Progenitor cell of endocrine pancreas (in vitro differentiated cells): Measurements from ENCODE around the gene NT5C. TPM values are rescaled to one million over a fixed set of nuclear protein-coding genes. Genes with fewer than 3 reads are reported as not detected.
A peak's percentile ranks its signal among the peaks of the same experiment; 100 is the strongest.

Experiments used
- DNase-seq: peaks from one replicate; pipeline ENCODE4 v3.0.0; 2021; ENCODE audit warnings: low spot score; ENCODE audit not compliant: unreplicated experiment
- H3K27ac Mint-ChIP-seq: 2 replicates; pipeline ENCODE4 v1.8.0; 2021; ENCODE audit warnings: mild to moderate bottlenecking, moderate library complexity, mixed read lengths
- H3K27me3 Mint-ChIP-seq: 2 replicates; pipeline ENCODE4 v1.8.0; 2021; ENCODE audit warnings: mixed read lengths
- H3K36me3 Mint-ChIP-seq: 2 replicates; pipeline ENCODE4 v1.8.0; 2022; ENCODE audit warnings: mixed read lengths; ENCODE audit not compliant: insufficient read depth
- H3K4me1 Mint-ChIP-seq: 2 replicates; pipeline ENCODE4 v1.8.0; 2021; ENCODE audit warnings: low read depth, mixed read lengths
- H3K4me3 Mint-ChIP-seq: 2 replicates; pipeline ENCODE4 v1.8.0; 2021; ENCODE audit warnings: low read depth, mild to moderate bottlenecking, moderate library complexity, mixed read lengths
- H3K9me3 Mint-ChIP-seq: 2 replicates; pipeline ENCODE4 v1.8.0; 2021; ENCODE audit warnings: low read depth, mixed read lengths
- CTCF ChIP-seq: fragments of 200-600 bp; sonication (generic); IDR thresholded peaks from one replicate; pipeline ENCODE4 v1.5.0; 2021; ENCODE audit warnings: antibody characterized with exemption, mild to moderate bottlenecking; ENCODE audit not compliant: unreplicated experiment
- total RNA-seq: library from RNA; stranded (reverse); gene quantifications from 2 replicates; pipeline ENCODE4 v1.2.1, GENCODE V29; 2021

Gene NT5C
- total RNA-seq, 1 donor from 2014 or later = 58.8 TPM

DNA sequence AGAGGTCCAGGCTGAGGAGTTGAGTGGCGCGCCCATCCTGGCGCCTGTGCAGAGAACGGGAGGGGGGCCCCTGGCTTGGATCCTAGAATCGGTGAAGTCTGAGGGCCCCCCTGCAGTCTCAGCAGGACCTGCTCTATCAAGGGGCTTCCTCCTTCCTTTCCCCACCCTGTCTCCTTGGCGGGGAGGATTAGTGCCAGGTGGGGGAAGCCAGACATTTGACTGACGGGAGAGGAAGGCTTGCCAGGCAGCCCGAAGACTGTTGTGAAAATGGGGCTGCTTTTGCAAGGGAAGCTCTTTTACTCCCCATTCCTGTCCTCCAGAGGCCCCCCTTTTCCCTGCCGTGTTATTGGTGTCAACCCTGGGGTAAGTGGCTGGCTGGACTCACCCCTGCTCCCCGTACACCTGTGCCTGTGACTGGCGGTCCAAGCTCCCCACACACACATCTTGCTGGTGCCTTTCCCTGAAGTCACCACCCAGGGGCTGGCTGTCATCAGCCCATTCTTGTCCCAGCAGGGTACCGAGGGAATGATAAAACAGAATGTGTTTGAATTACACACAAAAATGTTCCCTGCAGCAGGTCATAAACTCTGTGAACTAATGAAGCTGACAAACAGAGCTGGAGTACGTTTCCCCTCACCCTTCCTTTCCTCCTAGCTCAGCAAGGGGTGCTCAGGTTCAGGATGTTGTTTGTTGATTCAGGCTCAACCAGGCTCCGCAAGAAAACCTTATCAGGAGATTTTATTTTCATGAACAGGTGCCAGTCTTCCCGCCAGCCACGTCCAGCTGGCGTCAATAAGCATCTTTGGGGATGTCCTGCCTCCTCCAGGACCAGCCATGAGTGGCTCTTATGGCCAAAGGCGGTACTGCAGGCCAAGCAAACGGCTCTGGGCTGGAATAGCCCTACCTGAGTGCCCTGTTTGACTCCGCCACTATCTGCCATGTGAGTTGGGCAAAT, 26.1 kb downstream of the NT5C start:
- DNase-seq = peak; percentile 48
- peaks cover 4% of the 10 kb centered on the region for H3K36me3 Mint-ChIP-seq
- H3K27me3 Mint-ChIP-seq = peaks cover 9% of the 10 kb centered on the region
- H3K9me3 Mint-ChIP-seq = no peaks in the 10 kb centered on the region
- peaks cover 5% of the 10 kb centered on the region for H3K4me1 Mint-ChIP-seq
- no peak overlapping the region for H3K4me3 Mint-ChIP-seq
- TF ChIP-seq CTCF = peak; percentile 73
- no peak overlapping the region for H3K27ac Mint-ChIP-seq

DNA sequence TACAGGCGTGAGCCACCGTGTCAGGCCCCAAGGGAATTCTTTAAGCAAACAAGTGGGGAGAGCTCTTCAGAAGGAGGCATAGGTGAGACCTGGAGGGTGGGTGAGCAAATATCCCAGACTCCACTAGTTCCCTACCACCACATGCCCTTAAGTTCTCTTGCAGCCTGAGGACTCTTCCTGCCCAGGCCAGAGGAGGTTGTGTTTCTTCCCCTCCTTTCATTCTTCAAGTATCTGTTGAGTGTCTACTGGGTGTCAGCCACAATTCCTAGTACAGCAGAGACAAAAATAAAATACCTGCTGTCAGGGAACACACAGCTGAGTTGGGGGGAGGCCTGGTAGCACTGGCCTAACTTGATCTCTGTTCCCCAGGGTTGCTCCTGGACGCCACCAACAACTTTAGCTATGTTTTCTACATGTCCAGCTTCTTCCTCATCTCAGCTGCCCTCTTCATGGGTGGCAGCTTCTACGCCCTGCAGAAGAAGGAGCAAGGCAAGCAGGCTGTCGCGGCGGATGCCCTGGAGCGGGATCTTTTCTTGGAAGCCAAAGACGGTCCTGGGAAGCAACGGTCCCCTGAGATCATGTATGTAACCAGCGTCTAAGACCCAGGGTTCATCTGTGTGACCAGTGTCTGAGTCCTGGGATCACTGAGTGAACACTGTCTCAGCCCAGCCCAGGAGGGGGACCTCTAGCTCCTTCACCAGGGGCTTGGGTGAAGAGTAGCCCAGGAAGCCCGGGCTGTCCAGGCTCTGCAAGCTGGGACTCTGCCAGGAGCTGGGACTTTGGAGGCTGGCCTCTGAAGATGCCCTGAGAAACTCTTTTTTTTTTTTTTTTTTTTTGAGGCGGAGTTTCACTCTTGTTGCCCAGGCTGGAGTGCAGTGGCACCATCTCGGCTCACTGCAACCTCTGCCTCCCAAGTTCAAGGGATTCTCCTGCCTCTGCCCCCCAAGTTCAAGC, 27.7 kb downstream of the NT5C start:
- Mint-ChIP-seq H3K27ac (no peak overlapping the region), H3K9me3 (no peaks in the 10 kb centered on the region)
- no peak for DNase-seq

GRCh38 chr17:75102385-75102821, 29.1 kb downstream of the NT5C start:
- Mint-ChIP-seq H3K9me3 (no peaks in the 10 kb centered on the region), H3K4me3 (no peak overlapping the region), H3K36me3 (peaks cover 6% of the 10 kb centered on the region), H3K27me3 (peaks cover 4% of the 10 kb centered on the region), H3K4me1 (no peaks in the 10 kb centered on the region), H3K27ac (peak overlapping the region; percentile 83)
- TF ChIP-seq CTCF = no peak
- DNase-seq = no peak

More for the DNA sequence above, 27.7 kb downstream of the NT5C start:
- peaks cover 5% of the 10 kb centered on the region for H3K36me3 Mint-ChIP-seq
- H3K4me3 Mint-ChIP-seq = no peak overlapping the region
- H3K4me1 Mint-ChIP-seq = peaks cover 2% of the 10 kb centered on the region
- no peak for TF ChIP-seq CTCF
- H3K27me3 Mint-ChIP-seq = peaks cover 9% of the 10 kb centered on the region

- no peaks in the 10 kb centered on the region for H3K9me3 Mint-ChIP-seq
- no peak overlapping the region for H3K4me3 Mint-ChIP-seq
- no peak overlapping the region for H3K27ac Mint-ChIP-seq
- no peaks in the 10 kb centered on the region for H3K27me3 Mint-ChIP-seq
- TF ChIP-seq CTCF = no peak
- H3K36me3 Mint-ChIP-seq = peaks cover 4% of the 10 kb centered on the region
- DNase-seq = no peak
- H3K4me1 Mint-ChIP-seq = peaks cover 1% of the 10 kb centered on the region
Observed at GRCh38 chr17:75099881-75100595, 31.5 kb downstream of the NT5C start.
